Measurements from ENCODE around the gene ERFE. TPM values are rescaled to one million over a fixed set of nuclear protein-coding genes. Genes with fewer than 3 reads are reported as not detected.
A peak's percentile ranks its signal among the peaks of the same experiment; 100 is the strongest.

The ERFE gene
- total and polyA plus RNA-seq, 2 donors, result 0.38 to 0.96 TPM

GRCh38 chr2:238183821-238184220 is 25.1 kb downstream of the ERFE start:
- no peaks in the 10 kb centered on the region for H3K27me3 ChIP-seq (ENCODE audit: control insufficient read depth in 2 of 2, insufficient read depth in 1 of 2, low read length in 1 of 2)
- no peaks in the 10 kb centered on the region for H3K9me3 ChIP-seq (ENCODE audit: control insufficient read depth in 2 of 2, insufficient read depth in 1 of 2, low read length in 1 of 2)
- H3K4me3 ChIP-seq (ENCODE audit: low read length in 2 of 2), result no peak overlapping the region
- WGBS, result 93% methylated on average over 4 of the region's 4 CpGs
- no peak for DNase-seq (ENCODE audit: low read depth in 6 of 9, low spot score in 9 of 9)
- H3K27ac ChIP-seq (ENCODE audit: low read depth in 1 of 2, low read length in 1 of 2), result no peak overlapping the region
- peaks cover 77 to 95% of the 10 kb centered on the region in 2 donors for H3K36me3 ChIP-seq (ENCODE audit: control insufficient read depth in 2 of 2, insufficient read depth in 2 of 2, low read length in 1 of 2)
- H3K4me1 ChIP-seq (ENCODE audit: control insufficient read depth in 2 of 2, insufficient read depth in 2 of 2, low read length in 2 of 2), result no peaks in the 10 kb centered on the region

GRCh38 chr2:238187618-238188548 is 29.1 kb downstream of the ERFE start:
- Histone ChIP-seq H3K36me3 (ENCODE audit: control insufficient read depth in 2 of 2, insufficient read depth in 2 of 2, low read length in 1 of 2) (peaks cover 77 to 87% of the 10 kb centered on the region in 2 donors), H3K27ac (ENCODE audit: low read depth in 1 of 2, low read length in 1 of 2) (no peak overlapping the region), H3K4me3 (ENCODE audit: low read length in 2 of 2) (no peak overlapping the region), H3K27me3 (ENCODE audit: control insufficient read depth in 2 of 2, insufficient read depth in 1 of 2, low read length in 1 of 2) (no peaks in the 10 kb centered on the region), H3K9me3 (ENCODE audit: control insufficient read depth in 2 of 2, insufficient read depth in 1 of 2, low read length in 1 of 2) (no peaks in the 10 kb centered on the region), H3K4me1 (ENCODE audit: control insufficient read depth in 2 of 2, insufficient read depth in 2 of 2, low read length in 2 of 2) (no peaks in the 10 kb centered on the region)
- WGBS, result 97% methylated on average over 17 of the region's 17 CpGs
- DNase-seq (ENCODE audit: low read depth in 6 of 9, low spot score in 9 of 9), result no peak

GRCh38 chr2:238190445-238190844 is 31.7 kb downstream of the ERFE start:
- Histone ChIP-seq H3K9me3 (ENCODE audit: control insufficient read depth in 2 of 2, insufficient read depth in 1 of 2, low read length in 1 of 2) (no peaks in the 10 kb centered on the region), H3K4me3 (ENCODE audit: low read length in 2 of 2) (no peak overlapping the region), H3K4me1 (ENCODE audit: control insufficient read depth in 2 of 2, insufficient read depth in 2 of 2, low read length in 2 of 2) (no peaks in the 10 kb centered on the region), H3K27me3 (ENCODE audit: control insufficient read depth in 2 of 2, insufficient read depth in 1 of 2, low read length in 1 of 2) (no peaks in the 10 kb centered on the region), H3K27ac (ENCODE audit: low read depth in 1 of 2, low read length in 1 of 2) (no peak overlapping the region), H3K36me3 (ENCODE audit: control insufficient read depth in 2 of 2, insufficient read depth in 2 of 2, low read length in 1 of 2) (peaks cover 70 to 78% of the 10 kb centered on the region in 2 donors)
- DNase-seq (ENCODE audit: low read depth in 6 of 9, low spot score in 9 of 9), result no peak
- WGBS, result 96% methylated on average over 2 of the region's 2 CpGs

- H3K27me3 ChIP-seq (ENCODE audit: control insufficient read depth in 2 of 2, insufficient read depth in 1 of 2, low read length in 1 of 2), result peaks cover 0 to 6% of the 10 kb centered on the region in 2 donors
- DNase-seq (ENCODE audit: low read depth in 6 of 9, low spot score in 9 of 9), result peak in 4 of 9 donors; percentile 9 to 35 (median 20)
- H3K9me3 ChIP-seq (ENCODE audit: control insufficient read depth in 2 of 2, insufficient read depth in 1 of 2, low read length in 1 of 2), result no peaks in the 10 kb centered on the region
- H3K36me3 ChIP-seq (ENCODE audit: control insufficient read depth in 2 of 2, insufficient read depth in 2 of 2, low read length in 1 of 2), result no peaks in the 10 kb centered on the region
- peak overlapping the region; percentile 70 to 79 for H3K4me3 ChIP-seq (ENCODE audit: low read length in 2 of 2)
- peak overlapping the region in 1 of 2 donors; percentile 92 for H3K27ac ChIP-seq (ENCODE audit: low read depth in 1 of 2, low read length in 1 of 2)
- peaks cover 8 to 20% of the 10 kb centered on the region in 2 donors for H3K4me1 ChIP-seq (ENCODE audit: control insufficient read depth in 2 of 2, insufficient read depth in 2 of 2, low read length in 2 of 2)
- 22% methylated on average over 27 of the region's 27 CpGs for WGBS
Measured at GRCh38 chr2:238202326-238203093, 43.7 kb downstream of the ERFE start.

- DNase-seq (ENCODE audit: low read depth in 6 of 9, low spot score in 9 of 9), result peak; percentile 31 to 90 (median 76)
- peaks cover 0 to 7% of the 10 kb centered on the region in 2 donors for H3K27me3 ChIP-seq (ENCODE audit: control insufficient read depth in 2 of 2, insufficient read depth in 1 of 2, low read length in 1 of 2)
- peak within 1 kb of the TSS; percentile 32 to 92 for H3K27ac ChIP-seq (ENCODE audit: low read depth in 1 of 2, low read length in 1 of 2)
- no peaks in the 10 kb centered on the region for H3K9me3 ChIP-seq (ENCODE audit: control insufficient read depth in 2 of 2, insufficient read depth in 1 of 2, low read length in 1 of 2)
- H3K4me3 ChIP-seq (ENCODE audit: low read length in 2 of 2), result peak within 1 kb of the TSS; percentile 70 to 79
- under 1% methylated on average over 126 of the region's 126 CpGs for WGBS
- H3K36me3 ChIP-seq (ENCODE audit: control insufficient read depth in 2 of 2, insufficient read depth in 2 of 2, low read length in 1 of 2), result no peaks in the 10 kb centered on the region
- H3K4me1 ChIP-seq (ENCODE audit: control insufficient read depth in 2 of 2, insufficient read depth in 2 of 2, low read length in 2 of 2), result peaks cover 8 to 20% of the 10 kb centered on the region in 2 donors
Measured at GRCh38 chr2:238203094-238203972, 44.6 kb downstream of the ERFE start, which contains the start of gene ILKAP. TSS of gene ILKAP (minus strand) at chr2:238203695. CDS start at chr2:238203553, 142 bp downstream.

- H3K27me3 ChIP-seq (ENCODE audit: control insufficient read depth in 2 of 2, insufficient read depth in 1 of 2, low read length in 1 of 2), result peaks cover 0 to 8% of the 10 kb centered on the region in 2 donors
- no peak for DNase-seq (ENCODE audit: low read depth in 6 of 9, low spot score in 9 of 9)
- no peaks in the 10 kb centered on the region for H3K36me3 ChIP-seq (ENCODE audit: control insufficient read depth in 2 of 2, insufficient read depth in 2 of 2, low read length in 1 of 2)
- no peaks in the 10 kb centered on the region for H3K9me3 ChIP-seq (ENCODE audit: control insufficient read depth in 2 of 2, insufficient read depth in 1 of 2, low read length in 1 of 2)
- H3K27ac ChIP-seq (ENCODE audit: low read depth in 1 of 2, low read length in 1 of 2), result peak overlapping the region; percentile 32 to 75
- H3K4me1 ChIP-seq (ENCODE audit: control insufficient read depth in 2 of 2, insufficient read depth in 2 of 2, low read length in 2 of 2), result peaks cover 8 to 20% of the 10 kb centered on the region in 2 donors
- whole genome bisulfite sequencing, result 74% methylated on average over 18 of the region's 18 CpGs
- H3K4me3 ChIP-seq (ENCODE audit: low read length in 2 of 2), result peak overlapping the region; percentile 45 to 79
Measured at GRCh38 chr2:238203973-238204683, 45.4 kb downstream of the ERFE start.

- DNase-seq (ENCODE audit: low read depth in 6 of 9, low spot score in 9 of 9), result no peak
- Histone ChIP-seq H3K4me1 (ENCODE audit: control insufficient read depth in 2 of 2, insufficient read depth in 2 of 2, low read length in 2 of 2) (peaks cover 6 to 12% of the 10 kb centered on the region in 2 donors), H3K4me3 (ENCODE audit: low read length in 2 of 2) (no peak overlapping the region), H3K27me3 (ENCODE audit: control insufficient read depth in 2 of 2, insufficient read depth in 1 of 2, low read length in 1 of 2) (peaks cover 0 to 16% of the 10 kb centered on the region in 2 donors), H3K9me3 (ENCODE audit: control insufficient read depth in 2 of 2, insufficient read depth in 1 of 2, low read length in 1 of 2) (no peaks in the 10 kb centered on the region), H3K27ac (ENCODE audit: low read depth in 1 of 2, low read length in 1 of 2) (no peak overlapping the region), H3K36me3 (ENCODE audit: control insufficient read depth in 2 of 2, insufficient read depth in 2 of 2, low read length in 1 of 2) (no peaks in the 10 kb centered on the region)
- WGBS, result 89% methylated on average over 7 of the region's 7 CpGs
Measured at GRCh38 chr2:238207006-238207405, 48.2 kb downstream of the ERFE start.

- Histone ChIP-seq H3K27me3 (ENCODE audit: control insufficient read depth in 2 of 2, insufficient read depth in 1 of 2, low read length in 1 of 2) (peaks cover 0 to 5% of the 10 kb centered on the region in 2 donors), H3K4me3 (ENCODE audit: low read length in 2 of 2) (no peak overlapping the region), H3K36me3 (ENCODE audit: control insufficient read depth in 2 of 2, insufficient read depth in 2 of 2, low read length in 1 of 2) (no peaks in the 10 kb centered on the region), H3K4me1 (ENCODE audit: control insufficient read depth in 2 of 2, insufficient read depth in 2 of 2, low read length in 2 of 2) (no peaks in the 10 kb centered on the region), H3K9me3 (ENCODE audit: control insufficient read depth in 2 of 2, insufficient read depth in 1 of 2, low read length in 1 of 2) (no peaks in the 10 kb centered on the region), H3K27ac (ENCODE audit: low read depth in 1 of 2, low read length in 1 of 2) (no peak overlapping the region)
- DNase-seq (ENCODE audit: low read depth in 6 of 9, low spot score in 9 of 9), result no peak
- WGBS, result 94% methylated on average over 2 of the region's 2 CpGs
Measured at GRCh38 chr2:238216651-238217184, 57.9 kb downstream of the ERFE start.
